Mucosa of stomach (tissue), 1 donor: Measurements from ENCODE around the gene LRRC4C.
"Not testable (repeated sequence)": the region's sequence is repeated elsewhere in the genome, so short reads cannot be mapped to it uniquely, and the experiment has no call there.

Source experiments
- H3K27me3 ChIP-seq: one replicate; pipeline ENCODE4 v1.7.0; 2013; ENCODE audit warnings: mild to moderate bottlenecking, low read length; ENCODE audit not compliant: control insufficient read depth, insufficient read depth
- H3K36me3 ChIP-seq: one replicate; pipeline ENCODE4 v1.7.0; 2013; ENCODE audit warnings: low read length; ENCODE audit not compliant: control insufficient read depth, insufficient read depth
- H3K4me1 ChIP-seq: one replicate; pipeline ENCODE4 v1.7.0; 2013; ENCODE audit warnings: mild to moderate bottlenecking, low read length; ENCODE audit not compliant: control insufficient read depth, insufficient read depth
- H3K4me3 ChIP-seq: one replicate; pipeline ENCODE4 v1.7.0; 2013; ENCODE audit warnings: low read length
- H3K9ac ChIP-seq: one replicate; pipeline ENCODE4 v1.7.0; 2013; ENCODE audit warnings: mild to moderate bottlenecking, low read length, moderate library complexity
- H3K9me3 ChIP-seq: one replicate; pipeline ENCODE4 v1.7.0; 2013; ENCODE audit warnings: mild to moderate bottlenecking, low read length, moderate library complexity; ENCODE audit not compliant: control insufficient read depth
- donor health status: Pancreatic carcinoma.

The LRRC4C gene

GRCh38 chr11:40974186-40974795, 485.2 kb downstream of the LRRC4C start:
- H3K27me3 ChIP-seq = no peaks in the 10 kb centered on the region
- no peak overlapping the region for H3K4me3 ChIP-seq

DNA sequence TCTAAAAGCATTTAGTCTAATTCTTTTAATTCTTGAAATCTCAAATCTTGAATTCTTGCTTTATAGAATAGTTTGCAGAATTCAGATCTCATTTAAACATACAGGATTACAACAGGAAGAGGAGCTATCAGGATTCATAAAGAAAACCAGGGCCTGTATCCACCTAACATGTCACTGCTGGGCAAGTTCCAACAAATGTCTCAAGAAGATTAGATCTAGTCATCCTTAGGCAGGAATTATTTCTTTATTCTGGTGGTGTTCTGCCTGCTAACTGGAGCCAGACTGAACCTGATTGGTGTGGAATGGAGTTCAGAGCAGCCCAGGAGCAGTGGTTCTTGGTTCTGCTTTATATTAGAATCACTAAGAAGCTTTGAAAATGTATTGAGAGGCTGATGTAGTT, 500.7 kb downstream of the LRRC4C start:
- Histone ChIP-seq H3K36me3 (no peaks in the 10 kb centered on the region), H3K4me1 (no peaks in the 10 kb centered on the region), H3K4me3 (no peak overlapping the region), H3K9me3 (no peaks in the 10 kb centered on the region), H3K9ac (no peak overlapping the region), H3K27me3 (no peaks in the 10 kb centered on the region)

More at GRCh38 chr11:40974186-40974795, 485.2 kb downstream of the LRRC4C start:
- Histone ChIP-seq H3K9ac (no peak overlapping the region), H3K9me3 (no peaks in the 10 kb centered on the region), H3K36me3 (no peaks in the 10 kb centered on the region), H3K4me1 (no peaks in the 10 kb centered on the region)

DNA sequence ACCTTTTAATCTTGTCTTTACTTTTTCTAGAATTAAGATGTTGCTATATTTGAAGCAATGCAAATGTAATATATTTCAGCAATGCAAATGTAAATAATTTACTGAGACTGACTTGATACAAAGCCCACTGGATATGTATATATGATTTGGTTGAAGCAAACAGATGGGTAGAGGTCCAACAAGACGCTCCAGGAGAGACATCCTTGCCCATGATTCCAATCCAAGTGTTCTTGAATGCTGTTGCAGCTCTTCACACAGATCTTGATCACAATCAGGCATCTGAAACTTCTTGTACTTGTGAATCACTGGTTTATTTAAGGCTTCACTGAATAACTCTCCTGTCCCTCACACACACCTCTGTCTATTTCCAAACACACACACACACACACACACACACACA, 507.0 kb downstream of the LRRC4C start:
- Histone ChIP-seq H3K9me3 (no peaks in the 10 kb centered on the region), H3K4me3 (no peak overlapping the region), H3K4me1 (no peaks in the 10 kb centered on the region), H3K36me3 (no peaks in the 10 kb centered on the region), H3K27me3 (no peaks in the 10 kb centered on the region), H3K9ac (no peak overlapping the region)

- no peaks in the 10 kb centered on the region for H3K4me1 ChIP-seq
- H3K4me3 ChIP-seq = no peak overlapping the region
- no peak overlapping the region for H3K9ac ChIP-seq
- no peaks in the 10 kb centered on the region for H3K27me3 ChIP-seq
- H3K9me3 ChIP-seq = no peaks in the 10 kb centered on the region
- no peaks in the 10 kb centered on the region for H3K36me3 ChIP-seq
These were observed 521.5 kb downstream of the LRRC4C start for GRCh38 chr11:40938002-40938401.

DNA sequence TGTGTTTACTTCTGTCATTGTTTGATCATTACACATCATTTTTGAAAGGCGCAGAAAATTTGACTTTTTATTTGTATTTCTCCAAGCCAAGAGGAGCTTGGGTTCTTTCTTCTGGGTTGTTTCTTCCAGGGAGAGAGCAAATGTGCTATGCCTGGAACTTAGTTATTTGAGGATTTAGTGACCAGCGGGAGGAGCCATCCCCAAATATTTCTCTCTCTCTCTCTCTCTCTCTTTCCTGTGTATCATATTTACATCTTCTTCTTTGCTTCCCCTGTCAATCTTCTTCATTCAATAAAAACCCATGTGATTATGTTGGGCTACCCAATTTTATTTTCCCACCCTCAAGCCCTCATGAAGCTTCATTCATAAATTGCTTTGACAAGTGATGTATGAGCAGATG, 534.5 kb downstream of the LRRC4C start:
- Histone ChIP-seq H3K36me3 (no peaks in the 10 kb centered on the region), H3K4me1 (no peaks in the 10 kb centered on the region), H3K9me3 (no peaks in the 10 kb centered on the region), H3K27me3 (no peaks in the 10 kb centered on the region), H3K9ac (no peak overlapping the region), H3K4me3 (no peak overlapping the region)

- Histone ChIP-seq H3K27me3 (no peaks in the 10 kb centered on the region), H3K9me3 (no peaks in the 10 kb centered on the region), H3K36me3 (no peaks in the 10 kb centered on the region), H3K9ac (no peak overlapping the region), H3K4me3 (no peak overlapping the region), H3K4me1 (no peaks in the 10 kb centered on the region)
These were observed 538.2 kb downstream of the LRRC4C start for GRCh38 chr11:40921246-40921645.

- not testable (repeated sequence) for H3K27me3 ChIP-seq, H3K36me3 ChIP-seq, H3K9ac ChIP-seq, H3K4me3 ChIP-seq, H3K4me1 ChIP-seq, H3K9me3 ChIP-seq
These were observed 548.7 kb downstream of the LRRC4C start for GRCh38 chr11:40910774-40911173.

DNA sequence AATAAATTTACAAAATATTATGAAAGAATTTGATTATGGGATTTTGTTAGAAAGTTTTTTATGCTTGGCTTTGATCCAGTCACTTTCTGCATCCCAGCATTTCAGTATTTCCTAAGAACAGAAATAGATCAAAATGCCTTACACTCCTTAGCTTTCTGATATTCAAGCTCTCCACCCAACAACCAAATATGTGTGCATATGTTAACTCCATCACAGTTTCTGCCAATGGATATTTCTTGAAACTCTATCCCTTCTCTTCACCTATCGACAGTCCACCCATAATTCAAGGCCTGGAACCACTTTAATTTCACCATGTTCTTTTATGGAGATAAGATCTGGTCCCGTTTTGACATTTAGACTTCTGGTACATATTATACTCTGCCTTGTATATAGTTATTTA, 565.0 kb downstream of the LRRC4C start:
- Histone ChIP-seq H3K4me1 (no peaks in the 10 kb centered on the region), H3K9me3 (no peaks in the 10 kb centered on the region), H3K27me3 (no peaks in the 10 kb centered on the region), H3K4me3 (no peak overlapping the region), H3K9ac (no peak overlapping the region), H3K36me3 (no peaks in the 10 kb centered on the region)

DNA sequence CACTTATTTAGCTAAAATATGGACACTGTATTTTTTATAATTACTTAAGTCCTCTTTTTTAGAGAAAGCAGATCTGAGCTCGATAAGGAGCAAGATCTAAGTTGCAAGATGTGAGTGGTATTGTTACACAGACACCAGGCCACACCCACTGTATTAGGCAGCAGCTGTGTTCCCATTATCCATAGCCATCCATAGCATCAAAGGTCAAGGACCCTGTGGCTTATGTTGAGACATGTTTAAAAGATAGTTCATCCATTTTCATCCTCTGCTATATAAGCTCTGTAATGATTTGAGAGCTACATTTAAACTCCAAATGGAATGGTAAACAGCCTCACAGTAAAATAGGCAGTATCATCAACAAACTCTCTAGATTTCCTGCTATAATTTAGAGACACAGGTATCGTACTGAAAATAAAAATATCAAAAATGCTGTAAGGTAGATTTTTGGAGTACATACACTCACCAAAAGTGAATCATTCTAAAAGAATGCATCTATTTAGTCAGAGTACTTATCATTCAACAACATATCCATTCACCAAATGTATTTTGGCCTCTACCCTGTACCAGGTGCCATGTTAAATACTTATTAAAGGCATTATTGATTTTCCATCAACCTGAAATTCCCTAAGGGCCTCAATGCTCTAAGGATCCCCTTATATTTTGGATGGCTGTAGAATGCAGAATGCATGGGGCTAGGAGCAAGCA, 574.0 kb downstream of the LRRC4C start:
- no peak overlapping the region for H3K4me3 ChIP-seq

DNA sequence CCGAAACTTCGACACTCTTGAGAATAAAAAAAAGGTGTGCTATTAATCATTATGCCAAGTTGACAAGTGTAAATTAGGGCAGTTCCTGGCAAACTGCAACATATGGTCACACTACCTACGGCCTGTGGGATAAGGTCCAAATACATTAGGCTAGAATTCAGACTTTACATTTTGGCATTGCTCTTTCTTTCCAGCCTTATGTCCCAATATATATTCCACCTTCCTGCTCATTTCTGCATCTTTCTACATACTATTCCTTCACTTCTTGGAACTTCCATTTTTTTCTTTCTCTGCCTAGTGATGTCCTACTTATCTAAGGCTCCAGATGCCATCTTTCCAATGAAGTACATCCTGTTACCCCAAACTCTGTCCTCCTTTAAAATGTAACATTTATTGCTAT, 577.2 kb downstream of the LRRC4C start:
- Histone ChIP-seq H3K4me3 (no peak overlapping the region), H3K27me3 (no peaks in the 10 kb centered on the region), H3K36me3 (no peaks in the 10 kb centered on the region), H3K9me3 (no peaks in the 10 kb centered on the region), H3K9ac (no peak overlapping the region), H3K4me1 (no peaks in the 10 kb centered on the region)

More for the DNA sequence above, 574.0 kb downstream of the LRRC4C start:
- Histone ChIP-seq H3K27me3 (no peaks in the 10 kb centered on the region), H3K9me3 (no peaks in the 10 kb centered on the region), H3K36me3 (no peaks in the 10 kb centered on the region), H3K9ac (no peak overlapping the region), H3K4me1 (no peaks in the 10 kb centered on the region)

DNA sequence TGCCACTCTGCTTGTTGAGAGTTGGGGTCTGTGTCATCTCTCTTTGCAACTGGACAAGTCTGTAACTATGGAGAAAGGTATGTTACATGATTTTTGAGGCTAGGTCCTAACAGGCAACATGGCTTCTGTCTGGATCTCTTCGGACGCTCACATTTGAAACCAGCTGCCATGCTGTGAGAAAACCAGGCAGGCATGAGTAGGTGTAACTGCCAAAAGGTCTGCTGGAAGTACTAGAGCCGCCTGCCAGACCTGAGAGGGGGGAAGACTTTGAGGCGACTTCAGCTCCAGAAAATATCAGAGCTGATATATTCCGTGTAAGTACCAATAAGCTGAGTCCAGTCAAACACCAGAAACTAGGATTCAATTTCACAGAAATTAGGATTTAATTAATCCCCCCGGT, 579.5 kb downstream of the LRRC4C start:
- Histone ChIP-seq H3K4me1 (no peaks in the 10 kb centered on the region), H3K9me3 (no peaks in the 10 kb centered on the region), H3K9ac (no peak overlapping the region), H3K36me3 (no peaks in the 10 kb centered on the region), H3K4me3 (no peak overlapping the region), H3K27me3 (no peaks in the 10 kb centered on the region)

GRCh38 chr11:40877981-40878380, 581.5 kb downstream of the LRRC4C start:
- Histone ChIP-seq H3K4me3 (no peak overlapping the region), H3K4me1 (no peaks in the 10 kb centered on the region), H3K36me3 (no peaks in the 10 kb centered on the region), H3K9me3 (no peaks in the 10 kb centered on the region), H3K9ac (no peak overlapping the region), H3K27me3 (no peaks in the 10 kb centered on the region)
